Measurements from ENCODE around the gene MTA1. TPM values are rescaled to one million over a fixed set of nuclear protein-coding genes. Genes with fewer than 3 reads are reported as not detected.

MTA1 gene
- total RNA-seq, 2 experiments from 2014 or later = 103 to 217 TPM

GRCh38 chr14:105473033-105473676, 53.5 kb downstream of the MTA1 start:
- no peaks in the 10 kb centered on the region for H3K9me2 ChIP-seq (ENCODE audit: insufficient read depth, low read length)
- no peak for DNase-seq (ENCODE audit: low spot score)
- H4K20me1 ChIP-seq (ENCODE audit: insufficient read depth, low read length) = no peaks in the 10 kb centered on the region
- peaks cover 17% of the 10 kb centered on the region; the same call in 1 of the 2 replicates for H3K36me3 ChIP-seq (ENCODE audit: insufficient read depth, low read length)
- CTCF ChIA-PET (ENCODE audit: unreplicated experiment) = no interaction called here
- H3K9me3 ChIP-seq (ENCODE audit: low read length) = no peaks in the 10 kb centered on the region
- H3K4me1 ChIP-seq (ENCODE audit: insufficient read depth, low read length, poor library complexity, severe bottlenecking) = peaks cover 9% of the 10 kb centered on the region
- intact Hi-C loops (cut with micrococcal nuclease; ENCODE audit: unreplicated experiment) = no loop called here
- BruUV-seq (replicated peaks) = no TSS peak
- TF ChIP-seq CTCF (conservative IDR thresholded peaks at IDR 0.05; ENCODE audit: low read length) (no peak), EZH2phosphoT487 (IDR thresholded peaks at IDR 0.05; ENCODE audit: borderline replicate concordance, low read depth, low read length) (no peak)
- POLR2A ChIA-PET = no interaction called here
- H3K4me2 ChIP-seq (ENCODE audit: low read length) = peak overlapping the region; percentile 71; the same call in 1 of the 2 replicates
- H3K4me3 ChIP-seq (ENCODE audit: low read depth, low read length, poor library complexity, severe bottlenecking) = no peak overlapping the region
- H3K79me2 ChIP-seq (ENCODE audit: insufficient read depth, low read depth, low read length) = no peaks in the 10 kb centered on the region
- no peak overlapping the region for H2AFZ ChIP-seq (ENCODE audit: low read length)
- no peak overlapping the region for H3K27ac ChIP-seq (ENCODE audit: low read depth, low read length, poor library complexity, severe bottlenecking)

GRCh38 chr14:105473677-105474482, 54.3 kb downstream of the MTA1 start:
- Histone ChIP-seq H3K4me3 (ENCODE audit: low read depth, low read length, poor library complexity, severe bottlenecking) (peak overlapping the region; percentile 54), H3K4me2 (ENCODE audit: low read length) (peak overlapping the region; percentile 71), H2AFZ (ENCODE audit: low read length) (no peak overlapping the region), H3K9me3 (ENCODE audit: low read length) (no peaks in the 10 kb centered on the region), H3K36me3 (ENCODE audit: insufficient read depth, low read length) (peaks cover 10% of the 10 kb centered on the region; the same call in 1 of the 2 replicates), H3K9me2 (ENCODE audit: insufficient read depth, low read length) (no peaks in the 10 kb centered on the region), H3K79me2 (ENCODE audit: insufficient read depth, low read depth, low read length) (no peaks in the 10 kb centered on the region), H3K4me1 (ENCODE audit: insufficient read depth, low read length, poor library complexity, severe bottlenecking) (peaks cover 9% of the 10 kb centered on the region), H3K27ac (ENCODE audit: low read depth, low read length, poor library complexity, severe bottlenecking) (no peak overlapping the region), H4K20me1 (ENCODE audit: insufficient read depth, low read length) (no peaks in the 10 kb centered on the region)
- intact Hi-C loops (cut with micrococcal nuclease; ENCODE audit: unreplicated experiment) = no loop called here
- ChIA-PET CTCF (ENCODE audit: unreplicated experiment) (no interaction called here), POLR2A (no interaction called here)
- no peak for DNase-seq (ENCODE audit: low spot score)
- no TSS peak for BruUV-seq (replicated peaks)
- TF ChIP-seq CTCF (conservative IDR thresholded peaks at IDR 0.05; ENCODE audit: low read length) (no peak), EZH2phosphoT487 (IDR thresholded peaks at IDR 0.05; ENCODE audit: borderline replicate concordance, low read depth, low read length) (no peak)

Measured in OCI-LY7 (cell line).